Measurements from ENCODE around the gene PPP2R5C.

- no peak for TF ChIP-seq POLR2A (IDR thresholded peaks at IDR 0.05; ENCODE audit: low read depth, low read length)
- no peak for TF ChIP-seq POLR2AphosphoS5 (IDR thresholded peaks at IDR 0.05; ENCODE audit: low read depth, low read length)
These were observed 90.4 kb downstream of the PPP2R5C start for GRCh38 chr14:101851736-101852405.
